ENCODE measurements around the gene ADORA1. TPM values are rescaled to one million over a fixed set of nuclear protein-coding genes. Genes with fewer than 3 reads are reported as not detected.

The ADORA1 gene
- total RNA-seq, 2 experiments from 2014 or later, result not detected

DNA sequence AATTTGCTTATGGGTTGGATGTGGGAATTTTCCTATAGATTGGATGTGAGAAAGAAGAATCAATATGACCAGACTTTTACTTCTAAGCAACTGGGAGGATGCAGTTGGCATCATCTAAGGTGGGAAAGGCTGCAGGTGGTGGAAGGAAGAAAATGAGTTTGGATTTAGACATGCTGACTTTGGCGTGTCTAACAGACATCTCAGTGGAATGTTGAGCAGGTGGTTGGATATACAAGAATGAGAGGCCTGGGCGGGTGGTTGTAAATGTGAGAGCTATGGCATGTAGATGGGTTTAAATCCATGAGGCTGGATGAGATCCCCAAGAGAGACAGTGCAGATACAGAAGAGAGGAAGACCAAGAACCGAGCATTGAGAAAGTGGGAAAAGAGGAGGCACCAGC lies 10.5 kb downstream of the ADORA1 start:
- no peaks in the 10 kb centered on the region for H4K20me1 ChIP-seq (ENCODE audit: insufficient read depth, low read length)
- H3K4me1 ChIP-seq (ENCODE audit: insufficient read depth, low read length, poor library complexity, severe bottlenecking), result no peaks in the 10 kb centered on the region
- TF ChIP-seq, protein P1, sequence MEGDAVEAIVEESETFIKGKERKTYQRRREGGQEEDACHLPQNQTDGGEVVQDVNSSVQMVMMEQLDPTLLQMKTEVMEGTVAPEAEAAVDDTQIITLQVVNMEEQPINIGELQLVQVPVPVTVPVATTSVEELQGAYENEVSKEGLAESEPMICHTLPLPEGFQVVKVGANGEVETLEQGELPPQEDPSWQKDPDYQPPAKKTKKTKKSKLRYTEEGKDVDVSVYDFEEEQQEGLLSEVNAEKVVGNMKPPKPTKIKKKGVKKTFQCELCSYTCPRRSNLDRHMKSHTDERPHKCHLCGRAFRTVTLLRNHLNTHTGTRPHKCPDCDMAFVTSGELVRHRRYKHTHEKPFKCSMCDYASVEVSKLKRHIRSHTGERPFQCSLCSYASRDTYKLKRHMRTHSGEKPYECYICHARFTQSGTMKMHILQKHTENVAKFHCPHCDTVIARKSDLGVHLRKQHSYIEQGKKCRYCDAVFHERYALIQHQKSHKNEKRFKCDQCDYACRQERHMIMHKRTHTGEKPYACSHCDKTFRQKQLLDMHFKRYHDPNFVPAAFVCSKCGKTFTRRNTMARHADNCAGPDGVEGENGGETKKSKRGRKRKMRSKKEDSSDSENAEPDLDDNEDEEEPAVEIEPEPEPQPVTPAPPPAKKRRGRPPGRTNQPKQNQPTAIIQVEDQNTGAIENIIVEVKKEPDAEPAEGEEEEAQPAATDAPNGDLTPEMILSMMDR (conservative IDR thresholded peaks at IDR 0.05; ENCODE audit: low read length), result no peak
- TF ChIP-seq EZH2phosphoT487 (IDR thresholded peaks at IDR 0.05; ENCODE audit: borderline replicate concordance, low read depth, low read length), result no peak
- DNase-seq (ENCODE audit: low spot score), result no peak
- H3K4me3 ChIP-seq (ENCODE audit: low read depth, low read length, poor library complexity, severe bottlenecking), result no peak overlapping the region
- BruUV-seq (replicated peaks), result no TSS peak
- H2AFZ ChIP-seq (ENCODE audit: low read length), result no peak overlapping the region
- intact Hi-C loops (cut with micrococcal nuclease; ENCODE audit: unreplicated experiment), result no loop called here
- H3K9me2 ChIP-seq (ENCODE audit: insufficient read depth, low read length), result no peaks in the 10 kb centered on the region
- no peaks in the 10 kb centered on the region for H3K79me2 ChIP-seq (ENCODE audit: insufficient read depth, low read depth, low read length)
- ChIA-PET CTCF (ENCODE audit: unreplicated experiment) (no interaction called here), POLR2A (interaction anchor here (0.8 kb wide), 1 partner anchor 881 kb away, joined by 3 read pairs; no protein-coding TSS in a partner anchor)
- H3K9me3 ChIP-seq (ENCODE audit: low read length), result no peaks in the 10 kb centered on the region
- no peak overlapping the region for H3K4me2 ChIP-seq (ENCODE audit: low read length)
- H3K36me3 ChIP-seq (ENCODE audit: insufficient read depth, low read length), result no peaks in the 10 kb centered on the region
- H3K27ac ChIP-seq (ENCODE audit: low read depth, low read length, poor library complexity, severe bottlenecking), result no peak overlapping the region

DNA sequence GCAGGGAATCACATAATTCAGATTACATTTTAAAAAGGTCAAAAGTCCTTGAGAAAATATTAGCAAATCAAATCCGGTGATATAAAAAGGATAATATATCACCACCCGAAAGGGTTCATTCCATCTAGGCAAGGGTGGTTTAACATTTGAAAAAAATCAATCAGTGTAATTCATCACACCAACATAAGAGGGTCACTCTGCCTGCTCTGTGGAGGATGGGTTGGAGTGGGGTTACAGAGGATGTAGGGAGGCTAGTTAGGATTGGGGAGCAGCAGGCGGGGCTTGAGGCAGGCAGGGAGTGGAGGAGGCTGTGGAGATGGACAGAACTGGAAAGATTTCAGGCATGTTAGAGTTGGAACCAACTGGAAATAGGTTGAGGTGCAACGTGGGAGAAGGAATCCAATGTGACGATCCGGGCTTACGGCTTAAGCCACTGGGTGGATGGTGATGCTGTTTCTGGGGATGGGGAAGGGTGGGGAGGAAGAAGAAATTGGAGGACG lies 12.5 kb downstream of the ADORA1 start:
- POLR2A ChIA-PET, result no interaction called here
- intact Hi-C loops (cut with micrococcal nuclease; ENCODE audit: unreplicated experiment), result no loop called here
- CTCF ChIA-PET (ENCODE audit: unreplicated experiment), result no interaction called here

More for the DNA sequence above, 12.5 kb downstream of the ADORA1 start:
- no peaks in the 10 kb centered on the region for H4K20me1 ChIP-seq (ENCODE audit: insufficient read depth, low read length)
- no peak overlapping the region for H3K27ac ChIP-seq (ENCODE audit: low read depth, low read length, poor library complexity, severe bottlenecking)
- no peaks in the 10 kb centered on the region for H3K79me2 ChIP-seq (ENCODE audit: insufficient read depth, low read depth, low read length)
- DNase-seq (ENCODE audit: low spot score), result no peak
- no peak for TF ChIP-seq EZH2phosphoT487 (IDR thresholded peaks at IDR 0.05; ENCODE audit: borderline replicate concordance, low read depth, low read length)
- TF ChIP-seq, protein P1 (conservative IDR thresholded peaks at IDR 0.05; ENCODE audit: low read length), result no peak
- no peak overlapping the region for H3K4me2 ChIP-seq (ENCODE audit: low read length)
- H3K9me2 ChIP-seq (ENCODE audit: insufficient read depth, low read length), result no peaks in the 10 kb centered on the region
- H3K4me3 ChIP-seq (ENCODE audit: low read depth, low read length, poor library complexity, severe bottlenecking), result no peak overlapping the region
- H2AFZ ChIP-seq (ENCODE audit: low read length), result no peak overlapping the region
- H3K9me3 ChIP-seq (ENCODE audit: low read length), result no peaks in the 10 kb centered on the region
- no peaks in the 10 kb centered on the region for H3K4me1 ChIP-seq (ENCODE audit: insufficient read depth, low read length, poor library complexity, severe bottlenecking)
- no TSS peak for BruUV-seq (replicated peaks)
- no peaks in the 10 kb centered on the region for H3K36me3 ChIP-seq (ENCODE audit: insufficient read depth, low read length)
